GM23248 (cell line): Measurements from ENCODE around the gene PNKP.

ENCODE experiments used
- EZH2 ChIP-seq: fragments of 200-600 bp; sonication (generic); IDR thresholded peaks from 2 replicates; pipeline ENCODE4 v1.6.1; 2018; ENCODE audit warnings: antibody characterized with exemption, mild to moderate bottlenecking; ENCODE audit not compliant: insufficient read depth, poor library complexity, severe bottlenecking
- EZH2phosphoT487 ChIP-seq: fragments of 200-600 bp; sonication (generic); IDR thresholded peaks from 2 replicates; pipeline ENCODE4 v1.6.1; 2018; ENCODE audit warnings: antibody characterized with exemption, moderate library complexity, mild to moderate bottlenecking, low read depth; ENCODE audit not compliant: insufficient read depth

GRCh38 chr19:49911381-49912145, 44.2 kb upstream of the PNKP start:
- TF ChIP-seq EZH2 (no peak), EZH2phosphoT487 (no peak)
